CD4-positive, CD25-positive, alpha-beta regulatory T cell (primary cell): ENCODE results near the gene PWWP2B. TPM values are rescaled to one million over a fixed set of nuclear protein-coding genes. Genes with fewer than 3 reads are reported as not detected.

Experiments used
- ATAC-seq, 2 donors: fragments of 150-1000 bp; cut with Tn5 transposase; one replicate each; pipeline ENCODE4 v1.10.0; 2021; ENCODE audit warnings: low read depth in 2 of 2, moderate number of reproducible peaks in 2 of 2, moderate library complexity in 1 of 2
- DNase-seq, 3 donors: peaks; one replicate each; pipeline versions ENCODE4 v3.0.0 to v3.0.0-alpha.2; 2012 to 2022; ENCODE audit warnings: mixed read lengths in 1 of 3
- H3K27ac ChIP-seq: one replicate; pipeline ENCODE4 v1.7.0; 2013; ENCODE audit warnings: mild to moderate bottlenecking, low read length; ENCODE audit not compliant: insufficient read depth, poor library complexity, severe bottlenecking
- H3K27me3 ChIP-seq: one replicate; pipeline ENCODE4 v1.7.0; 2013; ENCODE audit warnings: low read length; ENCODE audit not compliant: control insufficient read depth, insufficient read depth
- H3K36me3 ChIP-seq: one replicate; pipeline ENCODE4 v1.7.0; 2013; ENCODE audit warnings: mild to moderate bottlenecking, low read length, moderate library complexity; ENCODE audit not compliant: control insufficient read depth, insufficient read depth
- H3K4me1 ChIP-seq: 2 replicates; pipeline ENCODE4 v1.7.0; 2013; ENCODE audit warnings: mild to moderate bottlenecking, low read length; ENCODE audit not compliant: insufficient read depth, control insufficient read depth, poor library complexity, severe bottlenecking
- H3K4me3 ChIP-seq: one replicate; pipeline ENCODE4 v1.7.0; 2013; ENCODE audit warnings: low read depth, mild to moderate bottlenecking, low read length, moderate library complexity
- H3K9me3 ChIP-seq, 2 experiments: 1 replicate in 1 of 2; 2 replicates in 1 of 2; pipeline ENCODE4 v1.7.0; 2013; ENCODE audit warnings: low read length in 2 of 2, mild to moderate bottlenecking in 1 of 2, moderate library complexity in 1 of 2; ENCODE audit not compliant: control insufficient read depth in 2 of 2
- H3K27ac Mint-ChIP-seq, 3 donors: one replicate each; pipeline ENCODE4 v1.8.0; 2020 to 2022; ENCODE audit warnings: mild to moderate bottlenecking in 3 of 3, mixed read lengths in 3 of 3, moderate library complexity in 2 of 3
- H3K27me3 Mint-ChIP-seq: one replicate; pipeline ENCODE4 v1.8.0; 2022; ENCODE audit warnings: mild to moderate bottlenecking, mixed read lengths
- H3K36me3 Mint-ChIP-seq: one replicate; pipeline ENCODE4 v1.8.0; 2020; ENCODE audit warnings: mixed read lengths
- H3K4me1 Mint-ChIP-seq, 4 donors: one replicate each; pipeline ENCODE4 v1.8.0; 2020 to 2022; ENCODE audit warnings: mixed read lengths in 4 of 4, mild to moderate bottlenecking in 1 of 4
- H3K4me3 Mint-ChIP-seq, 4 donors: one replicate each; pipeline ENCODE4 v1.8.0; 2020 to 2022; ENCODE audit warnings: mild to moderate bottlenecking in 4 of 4, mixed read lengths in 4 of 4, moderate library complexity in 3 of 4
- H3K9me3 Mint-ChIP-seq, 7 donors: one replicate each; pipeline ENCODE4 v1.8.0; 2020 to 2022; ENCODE audit warnings: mixed read lengths in 7 of 7, mild to moderate bottlenecking in 3 of 7, moderate library complexity in 2 of 7
- polyA plus RNA-seq, 4 donors: library from polyadenylated mRNA; unstranded; fragments of 300-500 nt; fragmentation: Illumina TruSeq; gene quantifications; one replicate each; pipeline ENCODE4 v1.2.3, GENCODE V29; 2021
- total RNA-seq: library from RNA; stranded (reverse); gene quantifications from one replicate; pipeline ENCODE4 v1.2.3, GENCODE V29; 2022

The PWWP2B gene
- total and polyA plus RNA-seq, 5 donors from 2014 or later: 0.56 to 10.9 (median 0.90) TPM

GRCh38 chr10:132416566-132417256 is 19.7 kb downstream of the PWWP2B start:
- peaks cover 15% of the 10 kb centered on the region for H3K4me1 ChIP-seq
- Mint-ChIP-seq H3K9me3 (no peaks in the 10 kb centered on the region), H3K4me1 (peaks cover 0 to 9% (median 4%) of the 10 kb centered on the region in 4 donors), H3K27me3 (no peaks in the 10 kb centered on the region), H3K27ac (no peak overlapping the region), H3K36me3 (peaks cover 4% of the 10 kb centered on the region), H3K4me3 (no peak overlapping the region)
- H3K9me3 ChIP-seq: no peaks in the 10 kb centered on the region
- no peak for ATAC-seq
- H3K27ac ChIP-seq: no peak overlapping the region
- no peak for DNase-seq
- no peaks in the 10 kb centered on the region for H3K27me3 ChIP-seq
- H3K4me3 ChIP-seq: no peak overlapping the region
- H3K36me3 ChIP-seq: no peaks in the 10 kb centered on the region

GRCh38 chr10:132417257-132417910 is 20.4 kb downstream of the PWWP2B start:
- H3K27ac Mint-ChIP-seq: no peak overlapping the region
- ATAC-seq: no peak
- no peak overlapping the region for H3K27ac ChIP-seq

GRCh38 chr10:132417957-132418441 is 21.0 kb downstream of the PWWP2B start:
- Mint-ChIP-seq H3K4me3 (no peak overlapping the region), H3K4me1 (peaks cover 0 to 15% (median 5%) of the 10 kb centered on the region in 4 donors), H3K9me3 (no peaks in the 10 kb centered on the region), H3K36me3 (peaks cover 4% of the 10 kb centered on the region), H3K27me3 (no peaks in the 10 kb centered on the region), H3K27ac (no peak overlapping the region)
- H3K4me1 ChIP-seq: peaks cover 17% of the 10 kb centered on the region
- no peaks in the 10 kb centered on the region for H3K9me3 ChIP-seq
- H3K27me3 ChIP-seq: no peaks in the 10 kb centered on the region
- H3K4me3 ChIP-seq: no peak overlapping the region
- DNase-seq (no peak), ATAC-seq (no peak)
- H3K36me3 ChIP-seq: no peaks in the 10 kb centered on the region
- H3K27ac ChIP-seq: no peak overlapping the region

More at GRCh38 chr10:132417257-132417910, 20.4 kb downstream of the PWWP2B start:
- Mint-ChIP-seq H3K4me1 (peaks cover 0 to 9% (median 4%) of the 10 kb centered on the region in 4 donors), H3K27me3 (no peaks in the 10 kb centered on the region), H3K4me3 (no peak overlapping the region), H3K36me3 (peaks cover 4% of the 10 kb centered on the region), H3K9me3 (no peaks in the 10 kb centered on the region)
- Histone ChIP-seq H3K4me3 (no peak overlapping the region), H3K4me1 (peaks cover 17% of the 10 kb centered on the region), H3K27me3 (no peaks in the 10 kb centered on the region), H3K36me3 (no peaks in the 10 kb centered on the region), H3K9me3 (no peaks in the 10 kb centered on the region)
- no peak for DNase-seq

GRCh38 chr10:132418527-132419416 is 21.8 kb downstream of the PWWP2B start:
- peaks cover 4% of the 10 kb centered on the region for H3K36me3 Mint-ChIP-seq
- H3K9me3 Mint-ChIP-seq: no peaks in the 10 kb centered on the region
- peaks cover 17% of the 10 kb centered on the region for H3K4me1 ChIP-seq
- no peaks in the 10 kb centered on the region for H3K27me3 Mint-ChIP-seq
- peaks cover 0 to 17% (median 6%) of the 10 kb centered on the region in 4 donors for H3K4me1 Mint-ChIP-seq
- DNase-seq (no peak), ATAC-seq (no peak)
- no peaks in the 10 kb centered on the region for H3K9me3 ChIP-seq
- H3K27ac ChIP-seq: no peak overlapping the region
- no peaks in the 10 kb centered on the region for H3K27me3 ChIP-seq
- H3K36me3 ChIP-seq: no peaks in the 10 kb centered on the region
- no peak overlapping the region for H3K27ac Mint-ChIP-seq
- no peak overlapping the region for H3K4me3 Mint-ChIP-seq
- no peak overlapping the region for H3K4me3 ChIP-seq

GRCh38 chr10:132419538-132420468 is 22.8 kb downstream of the PWWP2B start:
- Mint-ChIP-seq H3K27ac (no peak overlapping the region), H3K36me3 (peaks cover 4% of the 10 kb centered on the region), H3K27me3 (no peaks in the 10 kb centered on the region), H3K9me3 (no peaks in the 10 kb centered on the region), H3K4me3 (peak overlapping the region in 1 of 4 donors; percentile 47), H3K4me1 (peaks cover 0 to 17% (median 6%) of the 10 kb centered on the region in 4 donors)
- Histone ChIP-seq H3K9me3 (no peaks in the 10 kb centered on the region), H3K27ac (no peak overlapping the region), H3K27me3 (no peaks in the 10 kb centered on the region), H3K36me3 (no peaks in the 10 kb centered on the region), H3K4me1 (peaks cover 17% of the 10 kb centered on the region), H3K4me3 (no peak overlapping the region)
- ATAC-seq (no peak), DNase-seq (no peak)

GRCh38 chr10:132420469-132420980 is 23.5 kb downstream of the PWWP2B start:
- H3K27ac Mint-ChIP-seq: no peak overlapping the region
- peaks cover 1% of the 10 kb centered on the region for H3K36me3 Mint-ChIP-seq
- H3K4me3 Mint-ChIP-seq: peak overlapping the region in 1 of 4 donors; percentile 47
- no peak overlapping the region for H3K4me3 ChIP-seq
- H3K4me1 Mint-ChIP-seq: peaks cover 0 to 15% (median 3%) of the 10 kb centered on the region in 4 donors
- no peaks in the 10 kb centered on the region for H3K36me3 ChIP-seq
- H3K9me3 ChIP-seq: no peaks in the 10 kb centered on the region
- no peaks in the 10 kb centered on the region for H3K9me3 Mint-ChIP-seq
- no peak for DNase-seq
- H3K27me3 ChIP-seq: no peaks in the 10 kb centered on the region
- peaks cover 17% of the 10 kb centered on the region for H3K4me1 ChIP-seq
- ATAC-seq: no peak
- no peak overlapping the region for H3K27ac ChIP-seq
- H3K27me3 Mint-ChIP-seq: no peaks in the 10 kb centered on the region
